ENCODE measurements around the gene NUP210.

The NUP210 gene

GRCh38 chr3:13372126-13372525, 48.0 kb downstream of the NUP210 start:
- DNase-seq, result no peak

GRCh38 chr3:13371100-13372075, 48.7 kb downstream of the NUP210 start:
- DNase-seq, result no peak

GRCh38 chr3:13370609-13371008, 49.5 kb downstream of the NUP210 start:
- no peak for DNase-seq

- no peak for DNase-seq
Measured at GRCh38 chr3:13370055-13370454, 50.1 kb downstream of the NUP210 start.

GRCh38 chr3:13368834-13369233, 51.3 kb downstream of the NUP210 start:
- DNase-seq, result no peak

- no peak for DNase-seq
Measured at GRCh38 chr3:13367728-13368127, 52.4 kb downstream of the NUP210 start.

- DNase-seq, result no peak
Measured at GRCh38 chr3:13365390-13366379, 54.4 kb downstream of the NUP210 start.

- no peak for DNase-seq
Measured at GRCh38 chr3:13364602-13365271, 55.4 kb downstream of the NUP210 start.

GRCh38 chr3:13362551-13362950, 57.6 kb downstream of the NUP210 start:
- no peak for DNase-seq

GRCh38 chr3:13359916-13360315, 60.2 kb downstream of the NUP210 start:
- DNase-seq, result no peak

- DNase-seq, result no peak
Measured at GRCh38 chr3:13358643-13359042, 61.5 kb downstream of the NUP210 start.

GRCh38 chr3:13358051-13358450, 62.1 kb downstream of the NUP210 start:
- no peak for DNase-seq

GRCh38 chr3:13357074-13357473, 63.0 kb downstream of the NUP210 start:
- DNase-seq, result no peak

- peak; percentile 33 for DNase-seq
Measured at GRCh38 chr3:13353936-13354542, 66.1 kb downstream of the NUP210 start.

GRCh38 chr3:13353506-13353905, 66.6 kb downstream of the NUP210 start:
- DNase-seq, result no peak

- peak; percentile 31 for DNase-seq
Measured at GRCh38 chr3:13352621-13353131, 67.4 kb downstream of the NUP210 start.

- no peak for DNase-seq
Measured at GRCh38 chr3:13349823-13350222, 70.3 kb downstream of the NUP210 start.

- peak; percentile 32 for DNase-seq
Measured at GRCh38 chr3:13348661-13349396, 71.3 kb downstream of the NUP210 start.

- no peak for DNase-seq
Measured at GRCh38 chr3:13348100-13348499, 72.0 kb downstream of the NUP210 start.

GRCh38 chr3:13347390-13347950, 72.7 kb downstream of the NUP210 start:
- no peak for DNase-seq

Measured in suppressor macrophage treated with lipopolysaccharide for 4 hours (primary cell).